ENCODE data around the gene TNKS2. TPM values are rescaled to one million over a fixed set of nuclear protein-coding genes. Genes with fewer than 3 reads are reported as not detected.

The TNKS2 gene
- total RNA-seq, 1 donor from 2014 or later, result 13.8 TPM

DNA sequence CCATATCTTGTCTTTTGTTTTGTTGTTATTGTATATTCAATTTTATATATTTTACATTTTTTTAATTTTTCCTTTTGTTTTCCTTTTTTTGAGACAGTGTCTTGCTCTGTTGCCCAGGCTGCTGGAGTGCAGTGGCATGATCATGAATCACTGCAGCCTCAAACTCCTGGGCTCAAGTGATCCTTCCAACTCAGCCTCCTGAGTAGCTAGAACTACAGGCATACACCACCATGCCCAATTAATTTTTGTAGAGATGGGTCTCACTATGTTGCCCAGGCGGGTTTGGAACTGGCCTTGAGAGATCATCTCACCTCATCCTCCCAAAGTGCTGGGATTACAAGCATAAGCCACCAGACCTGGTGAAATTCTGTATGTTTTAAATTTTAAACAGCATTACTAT is 25.4 kb upstream of the TNKS2 start:
- no peaks in the 10 kb centered on the region for H3K36me3 ChIP-seq
- TF ChIP-seq CTCF (IDR thresholded peaks at IDR 0.05; ENCODE audit: borderline replicate concordance), result no peak
- no peaks in the 10 kb centered on the region for H3K9me3 ChIP-seq (replicated peaks)
- H3K27me3 ChIP-seq (ENCODE audit: low read depth), result peaks cover 37% of the 10 kb centered on the region
- H3K4me1 ChIP-seq, result no peaks in the 10 kb centered on the region
- no peak for DNase-seq
- H3K27ac ChIP-seq (replicated peaks), result no peak overlapping the region
- H3K4me3 ChIP-seq, result no peak overlapping the region
- intact Hi-C loops (cut with micrococcal nuclease), result no loop called here

DNA sequence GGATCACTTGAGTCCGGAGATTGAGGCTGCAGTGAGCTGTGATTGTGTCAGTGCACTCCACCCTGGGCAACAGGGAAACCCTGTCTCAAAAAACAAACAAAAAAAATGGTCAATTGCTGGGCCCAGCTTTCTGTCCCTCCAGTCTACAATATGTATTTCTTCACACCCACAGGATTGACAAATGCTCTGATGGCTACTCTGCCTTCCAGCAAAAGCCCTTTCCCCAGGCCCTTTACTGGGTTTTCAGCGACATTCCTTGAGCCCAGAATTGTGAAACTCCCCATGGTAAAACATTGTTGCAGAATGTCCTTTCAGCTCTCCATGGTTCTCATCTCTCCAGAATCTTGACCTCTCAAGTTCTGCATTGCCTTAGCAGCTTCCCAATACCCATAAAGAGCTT is 23.7 kb upstream of the TNKS2 start:
- no peak for DNase-seq
- TF ChIP-seq CTCF (IDR thresholded peaks at IDR 0.05; ENCODE audit: borderline replicate concordance), result no peak
- Histone ChIP-seq H3K27ac (replicated peaks) (no peak overlapping the region), H3K9me3 (replicated peaks) (no peaks in the 10 kb centered on the region), H3K36me3 (no peaks in the 10 kb centered on the region), H3K4me1 (no peaks in the 10 kb centered on the region), H3K27me3 (ENCODE audit: low read depth) (peaks cover 44% of the 10 kb centered on the region), H3K4me3 (no peak overlapping the region)
- intact Hi-C loops (cut with micrococcal nuclease), result no loop called here

- no peaks in the 10 kb centered on the region for H3K9me3 ChIP-seq (replicated peaks)
- no peaks in the 10 kb centered on the region for H3K4me1 ChIP-seq
- H3K27me3 ChIP-seq (ENCODE audit: low read depth), result peaks cover 51% of the 10 kb centered on the region
- DNase-seq, result no peak
- TF ChIP-seq CTCF (IDR thresholded peaks at IDR 0.05; ENCODE audit: borderline replicate concordance), result no peak
- no peaks in the 10 kb centered on the region for H3K36me3 ChIP-seq
- H3K4me3 ChIP-seq, result no peak overlapping the region
- H3K27ac ChIP-seq (replicated peaks), result no peak overlapping the region
- intact Hi-C loops (cut with micrococcal nuclease), result no loop called here
Measured at GRCh38 chr10:91775731-91776130, 22.5 kb upstream of the TNKS2 start.

- H3K36me3 ChIP-seq, result no peaks in the 10 kb centered on the region
- H3K4me3 ChIP-seq, result no peak overlapping the region
- no peak overlapping the region for H3K27ac ChIP-seq (replicated peaks)
- H3K27me3 ChIP-seq (ENCODE audit: low read depth), result peaks cover 51% of the 10 kb centered on the region
- DNase-seq, result no peak
- intact Hi-C loops (cut with micrococcal nuclease), result no loop called here
- H3K4me1 ChIP-seq, result no peaks in the 10 kb centered on the region
- TF ChIP-seq CTCF (IDR thresholded peaks at IDR 0.05; ENCODE audit: borderline replicate concordance), result no peak
- no peaks in the 10 kb centered on the region for H3K9me3 ChIP-seq (replicated peaks)
Measured at GRCh38 chr10:91776266-91776665, 22.0 kb upstream of the TNKS2 start.

- TF ChIP-seq CTCF (IDR thresholded peaks at IDR 0.05; ENCODE audit: borderline replicate concordance), result no peak
- Histone ChIP-seq H3K27ac (replicated peaks) (no peak overlapping the region), H3K9me3 (replicated peaks) (no peaks in the 10 kb centered on the region), H3K27me3 (ENCODE audit: low read depth) (peaks cover 48% of the 10 kb centered on the region), H3K4me1 (no peaks in the 10 kb centered on the region), H3K36me3 (no peaks in the 10 kb centered on the region), H3K4me3 (no peak overlapping the region)
- intact Hi-C loops (cut with micrococcal nuclease), result no loop called here
- DNase-seq, result no peak
Measured at GRCh38 chr10:91778485-91778884, 19.7 kb upstream of the TNKS2 start.

All from left ventricle myocardium inferior (tissue), 1 donor.